GM19397 (cell line): ENCODE results near the gene CYRIA.

Source experiments
- ATAC-seq: cut with Tn5 transposase; IDR thresholded peaks from one replicate; pipeline ENCODE4 v1.9.1; 2021; ENCODE audit warnings: mild to moderate bottlenecking, moderate library complexity; ENCODE audit not compliant: unreplicated experiment

CYRIA gene

GRCh38 chr2:16632598-16632997 is 33.0 kb downstream of the CYRIA start:
- ATAC-seq: no peak

GRCh38 chr2:16630463-16630862 is 35.2 kb downstream of the CYRIA start:
- no peak for ATAC-seq

- no peak for ATAC-seq
Observed at GRCh38 chr2:16629770-16630169, 35.9 kb downstream of the CYRIA start.

DNA sequence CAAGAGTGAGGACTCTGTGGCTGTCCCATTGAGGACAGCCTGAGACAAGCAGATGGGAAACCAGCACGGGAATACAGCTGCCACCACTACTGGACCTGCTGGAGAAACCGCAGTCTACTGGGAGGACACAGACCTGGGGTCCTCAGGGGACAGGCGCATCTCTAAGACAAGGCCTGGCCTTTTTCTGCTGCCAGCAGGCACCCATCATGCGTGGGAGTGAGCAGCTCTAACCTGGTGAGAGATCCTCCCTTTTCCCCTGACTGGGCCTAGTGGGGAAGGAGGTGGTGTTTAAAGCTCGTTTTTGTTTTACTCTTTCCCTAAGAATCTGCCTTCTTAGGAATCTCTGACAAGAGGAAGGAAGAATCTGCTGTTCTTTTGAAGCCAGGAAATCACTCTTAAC is 36.6 kb downstream of the CYRIA start:
- no peak for ATAC-seq

- ATAC-seq: no peak
Observed at GRCh38 chr2:16628314-16628713, 37.3 kb downstream of the CYRIA start.

DNA sequence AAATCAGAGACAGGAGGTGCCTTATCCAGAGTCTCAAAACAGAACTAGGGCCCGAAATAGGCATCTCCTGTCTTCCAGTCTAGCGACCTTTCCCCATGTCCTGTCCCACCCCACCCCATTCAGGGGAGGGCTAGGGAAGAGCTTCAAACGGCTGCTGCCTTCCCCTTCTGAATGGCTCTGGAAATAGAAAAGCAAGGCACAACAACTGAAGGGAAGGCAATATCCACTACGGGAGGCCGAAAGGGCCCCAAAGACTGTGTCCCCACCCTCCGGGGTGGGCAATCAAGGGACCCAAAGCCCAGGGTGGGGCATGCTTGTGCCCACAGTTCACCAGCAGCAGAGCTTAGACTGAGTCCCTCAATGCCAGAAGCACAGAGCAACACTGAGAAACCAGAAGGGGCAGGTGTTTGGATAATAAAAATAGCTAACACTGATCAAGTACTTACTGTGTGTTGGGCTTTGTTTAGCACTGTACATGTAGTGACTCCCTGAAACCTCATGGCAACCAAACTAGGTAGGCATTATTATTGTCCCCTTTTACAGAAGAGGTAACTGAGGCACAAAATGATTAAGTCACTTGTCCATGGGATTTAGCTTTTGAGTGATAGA is 38.5 kb downstream of the CYRIA start:
- ATAC-seq: no peak

- ATAC-seq: no peak
Observed at GRCh38 chr2:16626497-16626896, 39.1 kb downstream of the CYRIA start.

- ATAC-seq: peak; percentile 73
Observed at GRCh38 chr2:16625759-16626158, 39.9 kb downstream of the CYRIA start.

DNA sequence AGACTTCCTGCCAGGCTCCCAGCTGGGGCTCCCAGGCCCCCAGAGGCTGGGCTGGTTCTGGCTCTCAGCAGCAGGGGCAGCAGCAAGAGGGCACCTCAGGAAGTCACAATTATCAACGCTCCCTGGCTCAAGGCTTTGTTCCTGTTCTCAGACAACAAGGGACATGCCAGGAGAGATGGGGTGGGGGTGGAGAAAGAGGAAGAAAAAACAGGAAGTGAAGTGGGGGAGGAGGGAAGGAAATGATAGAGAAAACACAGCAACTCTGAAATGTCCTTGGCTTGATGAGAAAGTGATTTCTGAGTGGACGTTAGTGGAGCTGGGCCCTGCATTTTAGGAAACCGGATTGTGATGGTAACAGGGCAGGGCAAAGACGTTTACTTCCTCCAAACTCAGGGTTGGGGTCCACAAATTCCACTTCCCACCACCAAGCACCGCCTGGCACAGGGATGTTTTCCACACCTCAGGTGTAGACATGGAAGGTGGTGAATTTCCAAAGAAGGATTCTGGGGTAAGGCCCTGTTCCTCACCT is 40.4 kb downstream of the CYRIA start:
- no peak for ATAC-seq

- ATAC-seq: no peak
Observed at GRCh38 chr2:16624436-16624780, 41.2 kb downstream of the CYRIA start.

- no peak for ATAC-seq
Observed at GRCh38 chr2:16623564-16624435, 41.8 kb downstream of the CYRIA start.

GRCh38 chr2:16623031-16623430 is 42.6 kb downstream of the CYRIA start:
- no peak for ATAC-seq

- no peak for ATAC-seq
Observed at GRCh38 chr2:16622399-16622968, 43.1 kb downstream of the CYRIA start.

DNA sequence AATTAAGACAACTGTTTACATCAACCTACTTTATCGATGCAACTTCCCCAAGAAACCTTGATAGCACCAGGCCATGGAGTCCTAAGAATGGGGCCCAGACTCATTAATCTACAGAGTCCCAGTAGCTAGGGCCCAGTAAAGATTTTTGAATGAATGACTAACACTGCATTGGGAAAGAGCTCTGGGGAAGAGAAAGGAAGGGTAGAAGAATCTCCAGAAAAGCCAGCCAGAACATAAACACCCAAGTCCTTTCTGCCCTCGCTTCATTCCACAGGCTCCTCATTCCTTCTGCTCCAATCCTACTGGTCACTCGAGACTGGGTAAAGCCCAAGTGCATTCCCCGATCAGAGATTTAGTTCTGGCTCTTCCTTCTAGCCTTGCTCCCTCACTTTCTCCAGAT is 44.3 kb downstream of the CYRIA start:
- ATAC-seq: no peak

DNA sequence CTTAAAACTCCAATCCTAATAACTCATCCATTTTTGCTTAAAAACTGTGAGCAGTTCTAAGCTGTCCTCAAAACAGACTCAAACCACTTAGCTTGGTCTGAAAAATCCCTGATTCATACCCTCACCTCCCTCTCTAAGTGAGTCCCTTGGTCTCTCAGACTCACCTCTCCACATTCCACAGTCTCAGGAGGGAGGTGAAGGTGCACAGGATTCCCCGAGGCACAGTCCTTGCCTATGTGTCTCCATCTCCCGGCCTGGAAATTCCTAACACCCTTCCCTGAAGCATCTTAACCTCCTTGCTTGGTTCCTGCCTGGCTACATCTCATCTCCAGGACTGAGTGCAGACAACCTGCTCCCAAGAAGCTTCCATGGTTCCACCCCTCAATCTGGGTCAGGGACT is 45.0 kb downstream of the CYRIA start:
- ATAC-seq: no peak

GRCh38 chr2:16619576-16620245 is 45.9 kb downstream of the CYRIA start:
- no peak for ATAC-seq

DNA sequence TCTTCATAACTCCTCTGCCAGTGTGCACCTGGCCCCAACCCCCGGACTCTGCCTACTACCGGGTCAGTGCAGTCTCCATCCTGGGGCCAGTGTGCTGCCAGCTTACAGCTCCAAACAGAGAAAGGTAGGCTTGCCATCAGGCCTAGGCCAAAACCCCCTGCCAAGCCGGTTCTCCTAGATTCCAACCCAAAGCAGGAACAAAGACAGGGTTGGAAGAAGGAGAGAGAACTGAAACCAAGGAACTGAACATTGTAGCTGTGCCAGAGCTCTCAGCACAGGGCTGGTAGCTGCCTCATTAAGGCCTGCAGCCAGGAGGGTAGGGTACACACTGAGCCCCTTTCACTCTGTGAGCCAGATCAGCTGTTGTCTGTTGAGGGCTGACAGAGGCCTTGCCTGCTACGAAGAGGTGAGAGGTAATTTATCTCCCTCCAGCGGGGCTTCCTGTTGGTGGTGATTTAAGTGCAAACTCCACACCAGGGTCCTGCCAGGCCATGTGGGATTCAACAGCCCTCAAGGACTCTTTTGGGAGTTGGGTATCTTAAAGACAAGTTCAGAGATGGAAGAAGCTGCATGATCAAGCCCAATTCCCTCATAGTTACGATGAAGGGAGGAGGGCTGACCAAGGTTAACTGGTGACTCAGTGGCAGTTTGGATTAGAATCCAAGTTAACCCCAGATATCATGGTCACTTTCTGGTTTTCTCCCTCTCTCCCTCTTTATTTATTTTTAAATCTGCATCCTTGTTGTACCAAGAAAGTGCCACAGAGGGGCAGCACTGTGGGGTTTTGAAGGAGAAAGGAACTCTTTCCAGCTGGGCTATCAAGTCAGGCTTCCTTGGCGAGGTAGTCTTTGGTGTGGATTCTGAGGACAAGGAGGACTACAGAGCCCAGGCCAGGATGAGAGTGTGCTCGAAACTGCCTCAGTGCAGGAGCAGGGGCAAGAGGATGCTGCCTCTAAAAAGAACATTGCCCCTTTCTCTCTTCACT is 48.1 kb downstream of the CYRIA start:
- ATAC-seq: no peak
